ENCODE data around the gene WDR18.

DNA sequence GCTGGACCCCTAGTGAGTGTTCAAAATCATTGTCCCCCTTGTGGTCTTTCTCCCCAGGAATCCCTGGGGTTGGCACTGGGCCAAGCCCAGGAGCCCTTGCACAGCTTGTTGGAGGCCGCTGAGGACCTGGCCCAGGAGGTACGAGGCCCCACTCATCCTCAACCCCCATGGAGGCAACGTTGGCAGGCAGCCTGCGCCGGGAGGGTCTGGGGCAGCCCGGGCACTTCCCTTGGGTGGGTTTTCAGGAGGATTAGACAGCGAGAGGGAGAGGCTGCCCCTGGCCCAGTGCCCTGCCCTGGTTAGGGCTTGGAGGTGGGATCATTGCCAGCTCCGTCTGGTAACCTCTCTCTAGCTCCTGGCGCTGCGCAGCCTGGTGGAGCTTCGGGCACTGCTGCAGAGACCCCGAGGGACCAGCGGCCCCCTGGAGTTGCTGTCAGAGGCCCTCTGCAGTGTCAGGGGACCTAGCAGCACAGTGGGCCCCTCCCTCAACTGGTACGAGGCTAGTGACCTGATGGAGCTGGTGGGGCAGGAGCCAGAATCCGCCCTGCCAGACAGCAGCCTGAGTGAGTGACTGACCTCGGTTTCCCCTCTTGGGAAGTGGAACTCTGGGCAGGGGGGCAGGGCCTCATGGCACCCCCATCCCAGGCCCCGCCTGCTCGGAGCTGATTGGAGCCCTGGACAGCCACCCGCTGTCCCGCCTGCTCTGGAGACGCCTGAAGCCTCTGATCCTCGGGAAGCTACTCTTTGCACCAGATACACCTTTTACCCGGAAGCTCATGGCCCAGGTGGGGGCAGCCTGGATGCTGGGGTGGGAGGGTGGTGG, 58.8 kb downstream of the WDR18 start:
- TF ChIP-seq CTCF (IDR thresholded peaks at IDR 0.05) (no peak), ZFX (IDR thresholded peaks at IDR 0.05; ENCODE audit: borderline replicate concordance) (no peak)
